Measurements from ENCODE around the gene IL15RA.

Gene IL15RA

GRCh38 chr10:5953676-5954075 is 23.7 kb downstream of the IL15RA start:
- no peak for TF ChIP-seq EZH2phosphoT487 (IDR thresholded peaks at IDR 0.05; ENCODE audit: low read depth)
- TF ChIP-seq, protein P1, sequence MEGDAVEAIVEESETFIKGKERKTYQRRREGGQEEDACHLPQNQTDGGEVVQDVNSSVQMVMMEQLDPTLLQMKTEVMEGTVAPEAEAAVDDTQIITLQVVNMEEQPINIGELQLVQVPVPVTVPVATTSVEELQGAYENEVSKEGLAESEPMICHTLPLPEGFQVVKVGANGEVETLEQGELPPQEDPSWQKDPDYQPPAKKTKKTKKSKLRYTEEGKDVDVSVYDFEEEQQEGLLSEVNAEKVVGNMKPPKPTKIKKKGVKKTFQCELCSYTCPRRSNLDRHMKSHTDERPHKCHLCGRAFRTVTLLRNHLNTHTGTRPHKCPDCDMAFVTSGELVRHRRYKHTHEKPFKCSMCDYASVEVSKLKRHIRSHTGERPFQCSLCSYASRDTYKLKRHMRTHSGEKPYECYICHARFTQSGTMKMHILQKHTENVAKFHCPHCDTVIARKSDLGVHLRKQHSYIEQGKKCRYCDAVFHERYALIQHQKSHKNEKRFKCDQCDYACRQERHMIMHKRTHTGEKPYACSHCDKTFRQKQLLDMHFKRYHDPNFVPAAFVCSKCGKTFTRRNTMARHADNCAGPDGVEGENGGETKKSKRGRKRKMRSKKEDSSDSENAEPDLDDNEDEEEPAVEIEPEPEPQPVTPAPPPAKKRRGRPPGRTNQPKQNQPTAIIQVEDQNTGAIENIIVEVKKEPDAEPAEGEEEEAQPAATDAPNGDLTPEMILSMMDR (IDR thresholded peaks at IDR 0.05; ENCODE audit: low read depth, low read length): no peak
- H3K79me2 ChIP-seq (ENCODE audit: low read length): no peaks in the 10 kb centered on the region
- peaks cover 3% of the 10 kb centered on the region for H3K36me3 ChIP-seq (replicated peaks; ENCODE audit: low read depth, low read length)
- H3K9me3 ChIP-seq (ENCODE audit: insufficient read depth, low read length): no peaks in the 10 kb centered on the region
- no peak overlapping the region for H3K27ac ChIP-seq (ENCODE audit: low read length)
- H3K27me3 ChIP-seq (ENCODE audit: low read depth, low read length): no peaks in the 10 kb centered on the region
- H2AFZ ChIP-seq (ENCODE audit: low read depth, low read length): no peak overlapping the region
- H3K9ac ChIP-seq (ENCODE audit: low read length): no peak overlapping the region
- no peak overlapping the region for H3K4me3 ChIP-seq (ENCODE audit: low read length)
- no peaks in the 10 kb centered on the region for H3K4me1 ChIP-seq (ENCODE audit: low read length)
- no peaks in the 10 kb centered on the region for H4K20me1 ChIP-seq (ENCODE audit: insufficient read depth, low read length)
- no peak overlapping the region for H3K4me2 ChIP-seq (ENCODE audit: low read length)

- TF ChIP-seq, protein P1 (IDR thresholded peaks at IDR 0.05; ENCODE audit: low read depth, low read length): no peak
- TF ChIP-seq EZH2phosphoT487 (IDR thresholded peaks at IDR 0.05; ENCODE audit: low read depth): no peak
- no peaks in the 10 kb centered on the region for H3K79me2 ChIP-seq (ENCODE audit: low read length)
- peaks cover 3% of the 10 kb centered on the region for H3K36me3 ChIP-seq (replicated peaks; ENCODE audit: low read depth, low read length)
- no peak overlapping the region for H3K4me3 ChIP-seq (ENCODE audit: low read length)
- no peak overlapping the region for H3K27ac ChIP-seq (ENCODE audit: low read length)
- no peaks in the 10 kb centered on the region for H4K20me1 ChIP-seq (ENCODE audit: insufficient read depth, low read length)
- H3K9ac ChIP-seq (ENCODE audit: low read length): no peak overlapping the region
- no peaks in the 10 kb centered on the region for H3K4me1 ChIP-seq (ENCODE audit: low read length)
- H3K9me3 ChIP-seq (ENCODE audit: insufficient read depth, low read length): no peaks in the 10 kb centered on the region
- H3K27me3 ChIP-seq (ENCODE audit: low read depth, low read length): no peaks in the 10 kb centered on the region
- no peak overlapping the region for H2AFZ ChIP-seq (ENCODE audit: low read depth, low read length)
- no peak overlapping the region for H3K4me2 ChIP-seq (ENCODE audit: low read length)
Measured at GRCh38 chr10:5952731-5953385, 24.5 kb downstream of the IL15RA start.

- peaks cover 3% of the 10 kb centered on the region for H3K36me3 ChIP-seq (replicated peaks; ENCODE audit: low read depth, low read length)
- H3K79me2 ChIP-seq (ENCODE audit: low read length): no peaks in the 10 kb centered on the region
- H3K4me3 ChIP-seq (ENCODE audit: low read length): no peak overlapping the region
- no peak overlapping the region for H3K27ac ChIP-seq (ENCODE audit: low read length)
- TF ChIP-seq, protein P1 (IDR thresholded peaks at IDR 0.05; ENCODE audit: low read depth, low read length): no peak
- TF ChIP-seq EZH2phosphoT487 (IDR thresholded peaks at IDR 0.05; ENCODE audit: low read depth): no peak
- no peaks in the 10 kb centered on the region for H3K9me3 ChIP-seq (ENCODE audit: insufficient read depth, low read length)
- H4K20me1 ChIP-seq (ENCODE audit: insufficient read depth, low read length): no peaks in the 10 kb centered on the region
- no peak overlapping the region for H2AFZ ChIP-seq (ENCODE audit: low read depth, low read length)
- H3K4me2 ChIP-seq (ENCODE audit: low read length): no peak overlapping the region
- no peaks in the 10 kb centered on the region for H3K27me3 ChIP-seq (ENCODE audit: low read depth, low read length)
- no peaks in the 10 kb centered on the region for H3K4me1 ChIP-seq (ENCODE audit: low read length)
- H3K9ac ChIP-seq (ENCODE audit: low read length): no peak overlapping the region
Measured at GRCh38 chr10:5951721-5952407, 25.5 kb downstream of the IL15RA start.

- Histone ChIP-seq H3K9ac (ENCODE audit: low read length) (no peak overlapping the region), H3K4me2 (ENCODE audit: low read length) (no peak overlapping the region), H3K27me3 (ENCODE audit: low read depth, low read length) (no peaks in the 10 kb centered on the region), H3K9me3 (ENCODE audit: insufficient read depth, low read length) (no peaks in the 10 kb centered on the region), H3K4me1 (ENCODE audit: low read length) (no peaks in the 10 kb centered on the region), H4K20me1 (ENCODE audit: insufficient read depth, low read length) (no peaks in the 10 kb centered on the region), H2AFZ (ENCODE audit: low read depth, low read length) (no peak overlapping the region), H3K79me2 (ENCODE audit: low read length) (no peaks in the 10 kb centered on the region), H3K4me3 (ENCODE audit: low read length) (no peak overlapping the region), H3K27ac (ENCODE audit: low read length) (no peak overlapping the region), H3K36me3 (replicated peaks; ENCODE audit: low read depth, low read length) (no peaks in the 10 kb centered on the region)
- TF ChIP-seq, protein P1 (IDR thresholded peaks at IDR 0.05; ENCODE audit: low read depth, low read length): no peak
- TF ChIP-seq EZH2phosphoT487 (IDR thresholded peaks at IDR 0.05; ENCODE audit: low read depth): no peak
Measured at GRCh38 chr10:5951167-5951711, 26.1 kb downstream of the IL15RA start.
